ENCODE results near the gene USP49. TPM values are rescaled to one million over a fixed set of nuclear protein-coding genes. Genes with fewer than 3 reads are reported as not detected.

The USP49 gene
- total RNA-seq, 1 experiment from 2014 or later: 6.9 TPM

DNA sequence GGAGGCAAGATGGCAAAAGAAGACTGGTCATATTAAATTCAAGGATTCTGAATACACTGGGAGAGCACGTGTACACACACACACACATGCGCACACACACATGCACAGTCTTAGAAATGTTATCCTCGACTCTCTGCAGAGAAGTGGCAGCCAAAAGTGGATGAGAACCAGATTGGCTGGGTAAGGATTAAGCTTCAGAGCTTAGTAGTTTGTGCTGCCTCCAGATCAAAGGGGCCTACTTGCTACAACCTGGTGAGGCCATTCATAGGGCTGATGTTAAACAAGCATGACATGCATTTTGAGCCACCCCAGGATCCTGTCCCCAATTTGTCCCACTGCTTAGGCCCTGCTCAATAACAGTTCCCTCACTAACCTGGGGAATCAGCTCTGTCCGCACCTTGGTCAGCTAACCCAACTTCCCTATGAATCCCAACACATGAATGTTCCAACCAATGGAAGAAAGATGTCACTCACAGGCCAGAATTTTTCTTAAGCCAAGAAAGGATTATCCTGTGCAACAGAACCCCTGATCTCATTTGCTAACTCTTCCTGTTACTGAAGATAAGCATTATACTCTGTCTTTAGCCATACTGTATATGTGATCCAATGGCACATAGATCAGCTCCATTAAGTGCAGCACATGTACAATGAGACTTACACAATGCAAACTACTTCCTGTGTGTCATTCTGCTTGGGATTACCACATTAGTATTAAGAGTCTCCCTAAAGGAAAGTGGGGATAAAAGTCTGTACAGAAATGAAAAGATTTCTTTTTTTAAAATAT, 76.7 kb downstream of the USP49 start:
- no peak for TF ChIP-seq REST (IDR thresholded peaks at IDR 0.05; ENCODE audit: low read depth)
- TF ChIP-seq YY1 (IDR thresholded peaks at IDR 0.05; ENCODE audit: extremely low read depth, insufficient replicate concordance, low read depth, low read length): no peak
- TF ChIP-seq EZH2phosphoT487 (IDR thresholded peaks at IDR 0.05; ENCODE audit: borderline replicate concordance): no peak
- no peak for TF ChIP-seq ELF1 (IDR thresholded peaks at IDR 0.05; ENCODE audit: borderline replicate concordance, low read depth)
- TF ChIP-seq, protein P1, sequence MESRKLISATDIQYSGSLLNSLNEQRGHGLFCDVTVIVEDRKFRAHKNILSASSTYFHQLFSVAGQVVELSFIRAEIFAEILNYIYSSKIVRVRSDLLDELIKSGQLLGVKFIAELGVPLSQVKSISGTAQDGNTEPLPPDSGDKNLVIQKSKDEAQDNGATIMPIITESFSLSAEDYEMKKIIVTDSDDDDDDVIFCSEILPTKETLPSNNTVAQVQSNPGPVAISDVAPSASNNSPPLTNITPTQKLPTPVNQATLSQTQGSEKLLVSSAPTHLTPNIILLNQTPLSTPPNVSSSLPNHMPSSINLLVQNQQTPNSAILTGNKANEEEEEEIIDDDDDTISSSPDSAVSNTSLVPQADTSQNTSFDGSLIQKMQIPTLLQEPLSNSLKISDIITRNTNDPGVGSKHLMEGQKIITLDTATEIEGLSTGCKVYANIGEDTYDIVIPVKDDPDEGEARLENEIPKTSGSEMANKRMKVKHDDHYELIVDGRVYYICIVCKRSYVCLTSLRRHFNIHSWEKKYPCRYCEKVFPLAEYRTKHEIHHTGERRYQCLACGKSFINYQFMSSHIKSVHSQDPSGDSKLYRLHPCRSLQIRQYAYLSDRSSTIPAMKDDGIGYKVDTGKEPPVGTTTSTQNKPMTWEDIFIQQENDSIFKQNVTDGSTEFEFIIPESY (IDR thresholded peaks at IDR 0.05; ENCODE audit: extremely low read depth, insufficient replicate concordance, low read length): no peak
- no peak for TF ChIP-seq POLR2AphosphoS5 (IDR thresholded peaks at IDR 0.05; ENCODE audit: low read depth, low read length)
- H3K9ac ChIP-seq (ENCODE audit: low read length): no peak overlapping the region
- H3K36me3 ChIP-seq (ENCODE audit: control insufficient read depth in 1 of 2, insufficient read depth in 2 of 2, low read length in 2 of 2): no peaks in the 10 kb centered on the region
- no peak overlapping the region for H3K27ac ChIP-seq (ENCODE audit: low read depth, low read length)
- no peak overlapping the region for H2AFZ ChIP-seq (ENCODE audit: low read depth, low read length, poor library complexity, severe bottlenecking)
- ChIA-PET POLR2A (no interaction called here), CTCF (no interaction called here), RAD21 (ENCODE audit: low non-redundant PET in 1 of 2, low total read pairs in 2 of 2, uncharacterized antibody in 2 of 2, unreplicated experiment in 2 of 2) (no interaction called here)
- H3K27me3 ChIP-seq (ENCODE audit: insufficient read depth, low read length): no peaks in the 10 kb centered on the region
- BruUV-seq (replicated peaks): no TSS peak
- H3K4me3 ChIP-seq (replicated peaks in 1 of 2; ENCODE audit: low read depth in 1 of 2, low read length in 2 of 2): no peak overlapping the region
- H3K9me3 ChIP-seq (ENCODE audit: control insufficient read depth in 1 of 2, insufficient read depth in 1 of 2, low read depth in 1 of 2, low read length in 2 of 2): no peaks in the 10 kb centered on the region
- intact Hi-C loops (cut with micrococcal nuclease): no loop called here
- H3K4me1 ChIP-seq (ENCODE audit: control insufficient read depth in 1 of 2, insufficient read depth in 2 of 2, low read length in 2 of 2): no peaks in the 10 kb centered on the region
- no peak for DNase-seq (ENCODE audit: low read depth, low spot score)
- ATAC-seq: no peak
- no peak overlapping the region for H3K4me2 ChIP-seq (ENCODE audit: low read length)
- no peaks in the 10 kb centered on the region for H3K79me2 ChIP-seq (ENCODE audit: insufficient read depth, low read length)
- no peaks in the 10 kb centered on the region for H4K20me1 ChIP-seq (ENCODE audit: insufficient read depth)
- no peaks in the 10 kb centered on the region for H3K9me2 ChIP-seq (ENCODE audit: insufficient read depth)

Data from HCT116 (cell line).